ENCODE results near the gene ABCA1. TPM values are rescaled to one million over a fixed set of nuclear protein-coding genes. Genes with fewer than 3 reads are reported as not detected.

Gene ABCA1
- total and polyA plus RNA-seq, 10 of the 15 experiments (the other 5 are each of a cell fraction or from before 2014, with no cell fraction given), result 0.01 to 0.56 (median 0.16) TPM

- Histone ChIP-seq H3K9me3 (replicated peaks; ENCODE audit: control insufficient read depth, insufficient read depth, low read length) (no peaks in the 10 kb centered on the region), H3K36me3 (ENCODE audit: control insufficient read depth in 2 of 2, insufficient read depth in 2 of 2, low read length in 1 of 2) (no peaks in the 10 kb centered on the region), H2AFZ (ENCODE audit: control insufficient read depth, low read depth, low read length) (no peak overlapping the region), H3K4me1 (ENCODE audit: control insufficient read depth, insufficient read depth, low read length) (no peaks in the 10 kb centered on the region), H3K4me2 (ENCODE audit: control insufficient read depth, insufficient read depth) (no peak overlapping the region), H3K79me2 (ENCODE audit: control insufficient read depth, insufficient read depth, low read length) (no peaks in the 10 kb centered on the region), H4K20me1 (ENCODE audit: control insufficient read depth, insufficient read depth) (no peaks in the 10 kb centered on the region), H3K27ac (ENCODE audit: control insufficient read depth, insufficient read depth) (no peak overlapping the region), H3K9ac (ENCODE audit: control insufficient read depth, insufficient read depth, low read length) (no peak overlapping the region), H3K4me3 (no peak overlapping the region), H3K27me3 (replicated peaks in 1 of 2; ENCODE audit: control insufficient read depth in 2 of 2, insufficient read depth in 2 of 2, low read length in 1 of 2) (no peaks in the 10 kb centered on the region; a peak in 3 of 4 replicates)
- TF ChIP-seq ZBTB11 (CRISPR knock-in tag; IDR thresholded peaks at IDR 0.05) (no peak), ZBTB33 (IDR thresholded peaks at IDR 0.05) (no peak), NRF1 (conservative IDR thresholded peaks at IDR 0.05; ENCODE audit: low read depth, low read length) (no peak)
- intact Hi-C loops (cut with micrococcal nuclease; ENCODE audit: unreplicated experiment), result no loop called here
- SMC1A ChIA-PET (ENCODE audit: uncharacterized antibody, unreplicated experiment), result no interaction called here
- CTCF ChIA-PET, result interaction anchor here (1.3 kb wide), 1 partner anchor 10 kb away, joined by 3 read pairs; no protein-coding TSS in a partner anchor
- RAD21 ChIA-PET (ENCODE audit: unreplicated experiment), result no interaction called here
- no peak for ATAC-seq
- no peak for FAIRE-seq
- WGBS (ENCODE audit: insufficient coverage, insufficient replicate concordance, low lambda C conversion rate, missing lambda C conversion rate), result 57% methylated on average over 3 of the region's 3 CpGs
- DNase-seq (ENCODE audit: low read depth, low spot score), result no peak
- POLR2A ChIA-PET, result no interaction called here
- in situ Hi-C loops (cut with MboI), result no loop called here
- no TSS peak for BruUV-seq (replicated peaks)
These were observed 27.6 kb downstream of the ABCA1 start for GRCh38 chr9:104900324-104900723.
